K562 (cell line): ENCODE results near the gene MYBPC3. TPM values are rescaled to one million over a fixed set of nuclear protein-coding genes. Genes with fewer than 3 reads are reported as not detected.

ENCODE experiments used
- ATF7 ChIP-seq: fragments of 450-650 bp; IDR thresholded peaks from 2 replicates; pipeline ENCODE4 v1.7.1; 2014; ENCODE audit warnings: mild to moderate bottlenecking, moderate library complexity
- BCL6 ChIP-seq: fragments of 250-450 bp; sonication (Bioruptor Pico); IDR thresholded peaks from 2 replicates; pipeline ENCODE4 v1.4.0; 2020
- GTF2A2 ChIP-seq: IDR thresholded peaks from 2 replicates; pipeline ENCODE4 v1.6.1; 2016; ENCODE audit warnings: mild to moderate bottlenecking, missing genetic modification characterization, missing compliant biosample characterization
- KHSRP ChIP-seq: fragments of 450-650 bp; IDR thresholded peaks from 2 replicates; pipeline ENCODE4 v1.6.1; 2017
- SPI1 ChIP-seq: IDR thresholded peaks from 2 replicates; pipeline ENCODE4 v1.6.1; 2011; ENCODE audit warnings: low read depth, low read length, control low read depth, borderline replicate concordance
- ZBTB40 ChIP-seq, 2 experiments: fragments of 450-650 bp in 1 of 2; sonication (generic) in 1 of 2; formaldehyde crosslinking in 1 of 2; IDR thresholded peaks; 2 replicates each; pipeline versions ENCODE4 v1.7.1 to v1.9.0; 2016 to 2022; ENCODE audit warnings: inconsistent platforms in 1 of 2, mild to moderate bottlenecking in 1 of 2, missing genetic modification reagents in 1 of 2
- ZNF134 ChIP-seq: fragments of 250-450 bp; sonication (Bioruptor Pico); conservative IDR thresholded peaks from 2 replicates; pipeline ENCODE4 v1.4.0; 2020
- ZNF174 ChIP-seq: fragments of 250-450 bp; sonication (Bioruptor Pico); IDR thresholded peaks from 2 replicates; pipeline ENCODE4 v1.4.0; 2020; ENCODE audit warnings: mild to moderate bottlenecking
- ZNF175 ChIP-seq: fragments of 200-800 bp; sonication (Bioruptor generic); IDR thresholded peaks from 2 replicates; pipeline ENCODE4 v1.6.1; 2016; ENCODE audit warnings: low read depth, mild to moderate bottlenecking, missing genetic modification characterization, missing compliant biosample characterization
- polyA plus RNA-seq, 8 experiments: library from polyadenylated mRNA; depleted of rRNA in 4 of 8; stranded (reverse) in 5 of 8; unstranded in 3 of 8; fragments of >200 nt; fragmentation: Nextera tagmentation in 2 of 8; fragmentation: Illumina TruSeq in 1 of 8; extraction: Ambion mirVana in 2 of 8; extraction: Trizol in 1 of 8; gene quantifications; 2 replicates each; pipeline versions ENCODE4 v1.2.1 to v1.2.3, GENCODE V29; 2011 to 2014; ENCODE audit warnings: inconsistent platforms in 1 of 8, missing spikeins in 1 of 8
- total RNA-seq, 7 experiments: library from RNA; depleted of rRNA in 6 of 7; stranded (reverse); fragments of >200 nt in 6 of 7; fragmentation: Illumina TruSeq in 2 of 7; extraction: Trizol in 2 of 7; gene quantifications; 2 replicates each; pipeline versions ENCODE4 v1.2.1 to v1.2.3, GENCODE V29; 2011 to 2021; ENCODE audit warnings: low replicate concordance in 1 of 7
- TF ChIP-seq, protein P1 (sequence below): IDR thresholded peaks from 2 replicates; pipeline ENCODE4 v1.6.1; 2012; ENCODE audit warnings: low read depth, low read length, improper control_type of control experiment, borderline replicate concordance
- TF ChIP-seq, protein P2 (sequence below): fragments of 450-650 bp; formaldehyde crosslinking; conservative IDR thresholded peaks from 2 replicates; pipeline ENCODE4 v1.4.0; 2022; ENCODE audit warnings: mild to moderate bottlenecking, missing genetic modification characterization
- TF ChIP-seq, protein P3 (sequence below): fragments of 250-450 bp; sonication (Bioruptor Pico); IDR thresholded peaks from 2 replicates; pipeline ENCODE4 v1.8.0; 2022; ENCODE audit warnings: inconsistent platforms

Gene MYBPC3
- total and polyA plus RNA-seq, 9 of the 15 experiments (the other 6 are each of a cell fraction or from before 2014, with no cell fraction given) = 0.01 TPM; not detected in 8

- TF ChIP-seq ZNF134 (CRISPR knock-in tag) (no peak), ATF7 (no peak), KHSRP (no peak), ZBTB40 (IDR thresholded peaks at IDR 0.05) (peak; percentile 79), ZBTB40 (CRISPR knock-in tag; IDR thresholded peaks at IDR 0.05) (no peak), ZNF174 (no peak), GTF2A2 (tag) (peak; percentile 38; the same call in 1 of the 2 replicates), ZNF175 (CRISPR knock-in tag) (peak; percentile 90), BCL6 (0 out of 2 replicates have a peak, but pooled peaks have one; percentile 35), SPI1 (peak; percentile 96)
- TF ChIP-seq, protein P1, sequence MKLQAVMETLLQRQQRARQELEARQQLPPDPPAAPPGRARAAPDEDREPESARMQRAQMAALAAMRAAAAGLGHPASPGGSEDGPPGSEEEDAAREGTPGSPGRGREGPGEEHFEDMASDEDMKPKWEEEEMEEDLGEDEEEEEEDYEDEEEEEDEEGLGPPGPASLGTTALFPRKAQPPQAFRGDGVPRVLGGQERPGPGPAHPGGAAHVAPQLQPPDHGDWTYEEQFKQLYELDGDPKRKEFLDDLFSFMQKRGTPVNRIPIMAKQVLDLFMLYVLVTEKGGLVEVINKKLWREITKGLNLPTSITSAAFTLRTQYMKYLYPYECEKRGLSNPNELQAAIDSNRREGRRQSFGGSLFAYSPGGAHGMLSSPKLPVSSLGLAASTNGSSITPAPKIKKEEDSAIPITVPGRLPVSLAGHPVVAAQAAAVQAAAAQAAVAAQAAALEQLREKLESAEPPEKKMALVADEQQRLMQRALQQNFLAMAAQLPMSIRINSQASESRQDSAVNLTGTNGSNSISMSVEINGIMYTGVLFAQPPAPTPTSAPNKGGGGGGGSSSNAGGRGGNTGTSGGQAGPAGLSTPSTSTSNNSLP = no peak
- TF ChIP-seq, protein P2, sequence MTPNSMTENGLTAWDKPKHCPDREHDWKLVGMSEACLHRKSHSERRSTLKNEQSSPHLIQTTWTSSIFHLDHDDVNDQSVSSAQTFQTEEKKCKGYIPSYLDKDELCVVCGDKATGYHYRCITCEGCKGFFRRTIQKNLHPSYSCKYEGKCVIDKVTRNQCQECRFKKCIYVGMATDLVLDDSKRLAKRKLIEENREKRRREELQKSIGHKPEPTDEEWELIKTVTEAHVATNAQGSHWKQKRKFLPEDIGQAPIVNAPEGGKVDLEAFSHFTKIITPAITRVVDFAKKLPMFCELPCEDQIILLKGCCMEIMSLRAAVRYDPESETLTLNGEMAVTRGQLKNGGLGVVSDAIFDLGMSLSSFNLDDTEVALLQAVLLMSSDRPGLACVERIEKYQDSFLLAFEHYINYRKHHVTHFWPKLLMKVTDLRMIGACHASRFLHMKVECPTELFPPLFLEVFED (CRISPR knock-in tag) = no peak
- TF ChIP-seq, protein P3, sequence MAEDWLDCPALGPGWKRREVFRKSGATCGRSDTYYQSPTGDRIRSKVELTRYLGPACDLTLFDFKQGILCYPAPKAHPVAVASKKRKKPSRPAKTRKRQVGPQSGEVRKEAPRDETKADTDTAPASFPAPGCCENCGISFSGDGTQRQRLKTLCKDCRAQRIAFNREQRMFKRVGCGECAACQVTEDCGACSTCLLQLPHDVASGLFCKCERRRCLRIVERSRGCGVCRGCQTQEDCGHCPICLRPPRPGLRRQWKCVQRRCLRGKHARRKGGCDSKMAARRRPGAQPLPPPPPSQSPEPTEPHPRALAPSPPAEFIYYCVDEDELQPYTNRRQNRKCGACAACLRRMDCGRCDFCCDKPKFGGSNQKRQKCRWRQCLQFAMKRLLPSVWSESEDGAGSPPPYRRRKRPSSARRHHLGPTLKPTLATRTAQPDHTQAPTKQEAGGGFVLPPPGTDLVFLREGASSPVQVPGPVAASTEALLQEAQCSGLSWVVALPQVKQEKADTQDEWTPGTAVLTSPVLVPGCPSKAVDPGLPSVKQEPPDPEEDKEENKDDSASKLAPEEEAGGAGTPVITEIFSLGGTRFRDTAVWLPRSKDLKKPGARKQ = 0 out of 2 replicates have a peak, but pooled peaks have one; percentile 7
Measured at GRCh38 chr11:47394322-47395222, 42.1 kb upstream of the MYBPC3 start (continued).
